SK-MEL-5 (cell line): ENCODE results near the gene IRF5. TPM values are rescaled to one million over a fixed set of nuclear protein-coding genes. Genes with fewer than 3 reads are reported as not detected.
"Not testable (repeated sequence)": the region's sequence is repeated elsewhere in the genome, so short reads cannot be mapped to it uniquely, and the experiment has no call there.

Experiments used
- DNase-seq: peaks from one replicate; pipeline ENCODE4 v3.0.0-alpha.2; 2016; ENCODE audit warnings: low read depth, low spot score
- in situ Hi-C: cut with HindIII; loops from 2 replicates; pipeline ENCODE4 v1.10.0; 2016; ENCODE audit warnings: low sequenced_read_pairs, high pct_unique_total_duplicates, low pct_unique_long_range_greater_than_20kb
- total RNA-seq: library from RNA; depleted of rRNA; stranded (reverse); fragments of >200 nt; shearing (Covaris generic); gene quantifications from 2 replicates; pipeline ENCODE4 v1.2.3, GENCODE V29; 2014

The IRF5 gene
- total RNA-seq, 1 experiment from 2014 or later, result 6.3 TPM

GRCh38 chr7:128903621-128904361 is 33.9 kb upstream of the IRF5 start:
- no peak for DNase-seq
- in situ Hi-C loops, result no loop called here

- DNase-seq, result peak; percentile 86
- in situ Hi-C loops, result no loop called here
These were observed 33.1 kb upstream of the IRF5 start for GRCh38 chr7:128904381-128905197.

GRCh38 chr7:128906001-128906765 is 31.5 kb upstream of the IRF5 start:
- DNase-seq, result no peak
- in situ Hi-C loops, result no loop called here

GRCh38 chr7:128906766-128907559 is 30.8 kb upstream of the IRF5 start:
- in situ Hi-C loops, result no loop called here
- DNase-seq, result no peak

GRCh38 chr7:128908750-128909624 is 28.7 kb upstream of the IRF5 start:
- no peak for DNase-seq
- in situ Hi-C loops, result no loop called here

- in situ Hi-C loops, result no loop called here
- no peak for DNase-seq
These were observed 27.8 kb upstream of the IRF5 start for GRCh38 chr7:128909625-128910568.

- DNase-seq, result no peak
- in situ Hi-C loops, result no loop called here
These were observed 27.2 kb upstream of the IRF5 start, which contains the start of gene KCP for GRCh38 chr7:128910569-128910945. Gene KCP (minus strand): TSS chr7:128910709. CDS start chr7:128910676, 33 bp downstream.

- in situ Hi-C loops, result no loop called here
- DNase-seq, result peak; percentile 28
These were observed 26.2 kb upstream of the IRF5 start for GRCh38 chr7:128911423-128912031.

GRCh38 chr7:128912281-128912680 is 25.4 kb upstream of the IRF5 start:
- no peak for DNase-seq
- in situ Hi-C loops, result no loop called here

- DNase-seq, in situ Hi-C loops: not testable (repeated sequence)
These were observed 24.8 kb upstream of the IRF5 start for GRCh38 chr7:128912709-128913495.

- DNase-seq, result no peak
These were observed 23.7 kb upstream of the IRF5 start for GRCh38 chr7:128913870-128914565.

GRCh38 chr7:128914566-128915151 is 23.1 kb upstream of the IRF5 start:
- in situ Hi-C loops, result no loop called here
- DNase-seq, result no peak

More at GRCh38 chr7:128913870-128914565, 23.7 kb upstream of the IRF5 start:
- in situ Hi-C loops, result no loop called here

GRCh38 chr7:128915271-128915819 is 22.4 kb upstream of the IRF5 start:
- in situ Hi-C loops, result no loop called here
- DNase-seq, result no peak
